GM12892 (cell line): ENCODE data around the gene EXOC6.
"Not testable (repeated sequence)": the region's sequence is repeated elsewhere in the genome, so short reads cannot be mapped to it uniquely, and the experiment has no call there.

Source experiments
- DNase-seq: peaks from one replicate; pipeline ENCODE4 v3.0.0; 2011; ENCODE audit not compliant: insufficient read length
- FAIRE-seq: peaks from 2 replicates; lab custom pipeline; 2011; peaks lifted over from hg19 to GRCh38; lab: Jason Lieb, UNC
- POLR2A ChIP-seq: IDR thresholded peaks from 2 replicates; pipeline ENCODE4 v1.6.1; 2011; ENCODE audit warnings: low read depth, low read length, control low read depth
- POLR2AphosphoS5 ChIP-seq: IDR thresholded peaks from 2 replicates; pipeline ENCODE4 v1.6.1; 2011; ENCODE audit warnings: low read depth, low read length, control low read depth
- TAF1 ChIP-seq: IDR thresholded peaks from 2 replicates; pipeline ENCODE4 v1.6.1; 2011; ENCODE audit warnings: low read depth, mild to moderate bottlenecking, control low read depth, low read length, borderline replicate concordance

EXOC6 gene

DNA sequence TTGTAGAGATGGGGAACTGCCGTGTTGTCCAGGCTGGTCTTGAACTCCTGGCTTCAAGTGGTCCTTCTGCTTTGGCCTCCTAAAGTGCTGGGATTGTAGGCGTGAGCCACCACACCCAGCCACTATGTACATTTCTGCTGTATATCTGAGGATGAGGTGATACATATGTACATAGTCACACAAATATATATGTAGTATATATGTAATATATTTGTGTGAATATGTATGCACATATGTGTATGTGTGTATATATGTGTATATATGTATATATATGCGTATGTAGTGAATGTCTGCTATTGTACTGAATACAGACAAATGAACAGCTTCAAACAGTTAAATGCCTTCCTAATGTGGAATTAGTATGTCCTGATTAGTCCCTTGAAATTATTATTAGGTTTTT is 70.3 kb downstream of the EXOC6 start:
- DNase-seq (no peak), FAIRE-seq (no peak)
- TF ChIP-seq TAF1, result no peak

DNA sequence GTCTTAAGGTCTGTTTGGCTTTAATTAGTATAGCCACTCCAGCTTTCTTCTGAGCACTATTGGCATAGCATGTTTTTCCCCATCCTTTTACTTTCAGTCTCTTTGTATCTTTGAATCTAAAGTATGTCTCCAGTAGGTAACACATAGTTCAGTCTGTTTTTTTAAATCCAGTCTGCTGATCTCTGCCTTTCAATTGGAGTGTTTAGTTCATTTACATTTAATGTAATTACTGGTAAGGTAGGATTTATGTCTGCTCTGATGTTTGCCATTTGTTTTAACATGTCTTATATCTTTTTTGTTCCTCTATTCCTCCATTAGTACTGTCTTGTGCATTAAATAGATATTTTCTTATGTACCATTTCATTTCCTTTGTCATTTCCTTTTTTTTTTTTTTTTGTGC is 72.5 kb downstream of the EXOC6 start:
- FAIRE-seq (no peak), DNase-seq (no peak)
- no peak for TF ChIP-seq POLR2AphosphoS5
- no peak for TF ChIP-seq TAF1
- TF ChIP-seq POLR2A, result no peak

DNA sequence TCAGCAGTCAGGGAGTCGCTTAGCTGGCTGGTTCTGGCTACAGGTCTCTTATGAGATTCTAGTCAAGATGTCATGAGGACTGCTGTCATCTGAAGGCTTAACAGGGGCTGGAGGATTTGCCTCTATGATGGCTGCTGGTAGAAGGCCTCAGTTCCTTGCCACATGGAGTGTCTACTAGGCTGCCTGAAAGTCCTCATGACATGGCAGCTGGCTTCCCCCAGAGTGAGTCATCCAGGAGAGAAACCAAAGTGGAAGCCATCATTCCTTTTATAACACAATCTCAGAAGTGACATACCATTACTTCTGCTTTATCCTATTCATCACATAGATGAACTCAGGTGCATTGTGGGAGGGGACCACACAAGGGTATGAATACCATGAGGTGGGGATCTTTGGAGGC is 75.1 kb downstream of the EXOC6 start:
- DNase-seq (no peak), FAIRE-seq (no peak)
- no peak for TF ChIP-seq TAF1
- no peak for TF ChIP-seq POLR2A
- no peak for TF ChIP-seq POLR2AphosphoS5

DNA sequence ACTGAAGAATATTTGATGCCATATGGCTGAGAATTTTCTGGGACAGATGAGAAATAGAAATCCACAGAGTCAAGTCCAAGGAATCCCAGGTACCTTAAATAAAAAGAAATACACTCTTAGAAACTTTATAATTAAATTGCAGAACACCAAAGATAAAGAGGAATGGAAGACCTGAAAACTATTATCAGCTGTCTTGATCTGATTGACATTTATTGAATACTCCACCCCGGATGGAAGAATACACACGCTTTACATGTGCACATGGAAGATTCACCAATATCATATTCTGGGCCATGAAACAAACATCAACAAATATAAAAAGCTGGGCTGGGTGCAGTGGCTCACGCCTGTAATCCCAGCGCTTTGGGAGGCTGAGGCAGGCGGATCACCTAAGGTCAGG is 81.6 kb downstream of the EXOC6 start:
- TF ChIP-seq POLR2AphosphoS5 (no peak), POLR2A (no peak), TAF1 (no peak)
- FAIRE-seq (no peak), DNase-seq (no peak)

DNA sequence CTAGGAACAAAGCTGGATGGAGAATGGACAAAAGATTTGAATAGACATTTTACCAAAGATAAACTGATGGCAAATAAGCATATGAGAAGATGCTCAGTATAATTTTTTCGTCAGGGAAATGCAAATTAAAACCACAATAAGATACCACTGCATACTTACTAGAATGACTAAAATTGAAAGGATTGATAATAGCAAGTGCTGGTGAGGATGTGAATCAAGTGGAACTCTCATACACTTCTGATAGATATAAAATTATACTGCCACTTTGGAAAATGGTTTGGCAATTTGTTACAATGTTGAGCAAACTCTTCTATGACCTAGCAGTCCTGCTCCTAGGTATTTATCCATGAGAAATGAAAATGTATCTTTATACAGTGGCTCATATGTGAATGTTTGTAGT is 83.3 kb downstream of the EXOC6 start:
- FAIRE-seq, result no peak
- no peak for TF ChIP-seq POLR2AphosphoS5
- no peak for TF ChIP-seq TAF1
- TF ChIP-seq POLR2A, result no peak
- DNase-seq, result no peak

DNA sequence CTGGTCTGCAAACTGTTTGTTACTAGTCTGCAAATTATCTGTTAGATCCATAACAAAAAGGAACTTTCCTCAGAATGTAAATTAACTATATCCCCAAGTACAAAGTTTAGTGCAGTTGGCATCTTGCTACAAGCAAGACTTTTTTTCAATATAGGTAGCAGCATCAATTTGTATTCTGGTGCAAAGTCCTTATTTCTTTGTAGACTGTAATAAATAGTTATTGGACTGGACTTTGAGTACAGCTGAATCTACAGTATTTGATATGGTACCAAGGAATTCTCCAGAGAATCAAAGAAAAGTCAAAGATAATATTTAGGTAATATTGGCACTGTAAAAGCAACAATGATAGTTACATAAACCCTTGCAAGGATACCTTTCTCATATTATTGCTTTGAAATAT is 89.6 kb downstream of the EXOC6 start:
- DNase-seq (no peak), FAIRE-seq (peak; percentile 44)
- TF ChIP-seq POLR2AphosphoS5, result no peak
- TF ChIP-seq TAF1, result no peak
- no peak for TF ChIP-seq POLR2A

DNA sequence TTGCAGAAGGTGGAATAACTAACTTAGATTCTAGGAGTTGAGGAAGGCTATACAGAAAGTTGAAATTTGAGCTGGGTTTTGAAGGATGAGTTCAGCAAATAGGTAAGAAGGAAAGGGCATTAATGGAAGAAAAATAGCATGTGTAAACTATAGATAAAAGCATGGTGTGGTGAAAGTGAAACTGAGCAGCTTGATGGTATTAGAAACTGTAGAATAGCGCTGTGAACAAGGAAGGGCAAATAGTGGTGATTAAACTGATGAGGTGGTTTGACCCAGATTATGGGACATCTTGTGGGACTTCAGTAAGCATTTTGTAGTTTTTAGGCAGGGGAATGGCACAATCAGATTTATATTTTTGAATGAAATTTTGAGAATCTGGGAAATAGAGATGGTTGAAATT is 90.5 kb downstream of the EXOC6 start:
- FAIRE-seq, result no peak
- TF ChIP-seq TAF1, result no peak
- TF ChIP-seq POLR2AphosphoS5, result no peak
- no peak for TF ChIP-seq POLR2A
- DNase-seq, result no peak

DNA sequence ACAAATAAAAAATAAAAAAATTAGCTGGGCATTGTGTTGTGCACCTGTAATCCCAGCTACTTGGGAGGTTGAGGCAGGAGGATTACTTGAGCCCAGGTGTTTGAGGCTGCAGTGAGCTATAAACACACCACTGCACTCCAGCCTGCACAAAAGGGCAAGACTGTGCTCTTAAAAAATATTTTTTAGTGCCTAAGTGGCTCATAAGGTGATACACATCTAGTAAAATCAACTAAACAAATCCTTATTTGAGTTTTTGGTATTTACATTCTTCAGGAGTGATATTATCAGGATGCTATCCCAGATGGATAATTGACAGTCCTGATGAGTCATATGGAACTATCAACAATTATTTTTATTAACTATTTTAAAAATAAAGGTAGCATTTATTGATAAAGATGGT is 93.9 kb downstream of the EXOC6 start:
- FAIRE-seq, result no peak
- no peak for TF ChIP-seq POLR2AphosphoS5
- TF ChIP-seq POLR2A, result no peak
- TF ChIP-seq TAF1, result no peak
- DNase-seq, result no peak

DNA sequence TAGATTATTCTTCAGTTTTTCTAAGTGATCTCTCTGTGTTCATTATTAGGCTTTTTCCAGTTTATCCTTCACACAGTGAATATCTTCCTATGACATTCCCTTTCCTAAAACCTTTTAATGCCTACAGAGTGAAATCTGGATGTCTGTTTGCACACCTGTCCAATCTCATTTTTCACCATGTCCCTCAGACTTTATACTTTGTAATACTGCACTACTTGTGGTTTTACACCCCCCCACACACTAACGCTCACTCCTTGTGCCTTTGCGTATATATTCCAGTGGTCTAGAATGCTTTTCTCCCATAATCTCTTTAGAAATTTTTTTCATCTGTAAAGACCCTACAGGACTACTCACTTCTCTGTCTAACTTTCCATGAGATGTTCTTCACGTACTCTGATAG is 98.2 kb downstream of the EXOC6 start:
- FAIRE-seq (no peak), DNase-seq (no peak)
- TF ChIP-seq POLR2A (no peak), POLR2AphosphoS5 (no peak), TAF1 (no peak)

DNA sequence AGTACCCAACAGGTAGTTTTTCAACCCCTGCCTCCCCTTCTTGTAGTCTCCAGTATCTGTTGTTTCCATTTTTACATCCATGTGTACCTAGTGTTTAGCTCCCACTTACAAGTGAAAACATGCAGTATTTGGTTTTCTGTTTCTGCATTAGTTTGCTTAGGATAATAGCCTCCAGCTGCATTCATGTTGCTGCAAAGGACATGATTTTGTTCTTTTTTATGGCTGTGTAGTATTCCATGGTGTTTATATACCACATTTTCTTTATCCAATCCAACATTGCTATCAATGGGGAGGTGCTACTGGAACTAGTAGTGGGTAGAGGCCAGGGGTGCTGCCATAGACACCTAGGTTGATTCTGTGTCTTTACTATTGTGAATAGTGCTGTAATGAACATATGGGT is 104.3 kb downstream of the EXOC6 start:
- not testable (repeated sequence) for DNase-seq, FAIRE-seq

DNA sequence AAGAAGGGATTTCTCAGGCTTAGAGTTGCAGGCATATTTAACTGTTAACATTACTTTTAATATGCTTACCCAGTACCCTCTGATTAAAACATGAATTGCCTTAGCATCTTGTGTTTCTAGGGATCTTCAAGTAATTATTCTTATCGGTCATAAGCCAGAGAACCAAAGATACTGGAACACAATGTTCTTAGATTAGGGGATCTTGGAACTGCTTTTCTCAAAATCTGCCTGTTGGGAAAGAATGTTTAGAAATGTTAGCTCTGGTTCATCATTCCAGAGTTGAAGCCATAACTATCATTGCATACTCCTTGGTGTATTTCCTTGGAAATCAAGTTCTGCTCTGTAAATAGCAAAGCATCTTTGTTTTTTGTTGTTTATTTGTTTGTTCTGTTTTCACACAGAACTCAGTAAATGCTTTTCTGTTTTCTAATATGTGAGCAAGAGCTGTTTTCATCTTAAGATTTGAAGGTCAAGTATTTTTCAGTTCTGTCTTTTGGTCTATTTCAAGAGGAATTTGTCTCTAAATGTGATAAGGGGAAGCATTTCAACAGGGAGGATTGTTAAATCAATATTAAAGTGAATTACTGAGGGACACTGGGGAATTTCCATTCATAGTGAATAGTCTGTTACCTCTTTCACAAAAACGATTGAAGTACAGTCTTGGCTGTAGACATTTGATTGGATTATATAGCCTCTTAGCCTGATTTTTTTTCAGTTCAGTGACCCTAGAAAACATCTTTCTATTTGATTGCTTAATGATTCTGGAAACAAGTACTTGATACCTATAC is 109.1 kb downstream of the EXOC6 start:
- no peak for DNase-seq
- FAIRE-seq, result peak; percentile 38
- TF ChIP-seq TAF1, result no peak
- TF ChIP-seq POLR2AphosphoS5, result no peak
- no peak for TF ChIP-seq POLR2A

DNA sequence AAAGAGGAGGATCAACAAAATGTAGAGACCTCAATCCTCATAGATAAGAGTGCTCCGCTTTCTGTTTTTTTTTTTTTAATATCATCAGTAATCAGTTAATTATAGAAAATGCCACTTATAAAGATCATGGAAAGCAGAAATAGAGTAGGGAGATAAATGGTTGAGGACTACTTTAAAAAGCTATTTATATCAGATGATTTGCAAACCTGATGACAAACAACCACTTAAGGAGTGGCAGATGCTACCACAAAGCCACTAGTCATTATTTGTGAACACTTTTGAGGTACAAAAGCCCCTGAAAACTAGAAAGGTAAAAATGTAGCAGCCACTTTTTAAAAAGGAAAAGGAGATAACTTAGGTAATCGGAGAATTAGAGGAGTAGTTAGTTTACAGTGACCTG is 113.3 kb downstream of the EXOC6 start:
- FAIRE-seq, result no peak
- TF ChIP-seq POLR2A, result no peak
- no peak for TF ChIP-seq TAF1
- no peak for TF ChIP-seq POLR2AphosphoS5

DNA sequence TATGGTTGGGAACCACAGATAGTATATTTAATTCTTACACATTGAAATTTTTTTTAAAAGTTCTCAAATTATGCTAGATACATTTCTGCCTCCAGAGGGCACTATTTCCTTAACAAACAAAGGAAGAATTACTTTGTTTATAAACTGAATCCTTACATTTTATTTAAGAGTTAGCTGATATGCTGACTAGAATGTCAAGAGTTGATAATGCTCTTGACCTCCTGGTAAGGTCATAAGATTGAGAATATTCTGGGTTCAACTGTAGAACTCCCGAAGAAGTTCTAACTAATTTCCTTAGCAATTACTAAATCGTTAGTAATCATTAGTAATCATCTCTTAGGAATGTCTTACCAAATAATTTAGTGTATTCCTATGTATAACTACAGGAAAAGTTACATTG is 117.0 kb downstream of the EXOC6 start:
- no peak for TF ChIP-seq POLR2AphosphoS5
- DNase-seq (no peak), FAIRE-seq (no peak)

More for the DNA sequence above, 113.3 kb downstream of the EXOC6 start:
- DNase-seq, result no peak

DNA sequence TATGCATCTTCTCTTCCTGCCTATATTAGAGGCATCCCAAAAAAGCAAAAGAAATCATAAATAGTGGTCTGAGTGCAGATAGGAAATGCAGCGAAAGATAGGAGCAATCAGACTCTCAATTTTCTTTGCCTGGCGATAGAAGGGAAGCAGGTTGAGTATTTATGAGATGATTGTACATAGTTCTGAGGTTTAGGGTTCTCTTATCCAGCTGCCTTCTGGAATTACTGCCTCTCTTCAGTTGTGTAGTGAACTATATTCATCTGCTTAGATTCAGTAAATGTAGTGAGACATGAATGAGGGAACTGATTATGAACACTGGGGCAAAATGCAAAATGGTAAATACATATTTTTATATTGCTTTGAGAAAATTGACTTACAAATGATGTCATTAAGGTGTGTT is 119.3 kb downstream of the EXOC6 start:
- no peak for FAIRE-seq
- TF ChIP-seq POLR2A, result no peak
- no peak for TF ChIP-seq TAF1
- no peak for DNase-seq
